ENCODE measurements around the gene CHPF2.

Gene CHPF2

GRCh38 chr7:151246851-151247580 is 14.7 kb downstream of the CHPF2 start:
- no peak for DNase-seq (ENCODE audit: low spot score)

DNA sequence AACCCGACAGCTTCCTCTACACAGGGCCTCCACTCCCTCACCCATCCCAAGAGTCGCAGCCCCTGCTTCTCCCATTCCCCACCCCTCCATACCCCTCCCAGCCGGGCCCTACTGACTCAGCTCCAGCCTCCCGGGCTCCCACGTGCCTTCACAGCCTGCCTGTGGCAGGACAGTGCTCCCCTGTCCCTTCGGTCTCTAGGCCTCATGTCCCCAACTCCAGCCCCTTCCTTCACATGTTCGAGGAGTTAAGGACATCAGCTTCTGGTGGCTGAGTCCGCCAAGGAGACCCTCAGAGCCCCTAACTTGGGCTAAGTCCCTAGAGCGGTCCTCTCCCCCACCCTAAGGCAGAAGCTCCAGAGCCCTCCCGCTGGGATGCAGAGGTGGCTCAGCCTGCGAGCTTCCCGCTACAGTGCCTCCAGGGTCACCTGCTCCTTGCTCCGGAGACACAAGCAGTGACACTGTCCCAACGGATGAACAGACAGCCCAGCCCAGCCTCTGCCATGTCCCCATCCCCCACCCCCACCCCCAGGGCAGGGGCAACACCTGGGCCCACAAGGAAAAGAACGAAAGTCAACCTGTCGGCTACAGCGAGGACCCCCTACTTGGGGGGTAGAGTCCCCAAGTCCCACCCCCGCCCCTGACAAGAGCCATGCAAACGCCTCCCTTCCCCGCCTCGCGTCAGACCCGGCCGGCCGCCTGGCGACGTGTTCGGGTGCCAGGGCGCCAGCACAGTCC is 15.5 kb downstream of the CHPF2 start:
- no peak for DNase-seq (ENCODE audit: low spot score)

- no peak for DNase-seq (ENCODE audit: low spot score)
These were observed 16.2 kb downstream of the CHPF2 start, which contains the start of gene SMARCD3 for GRCh38 chr7:151248346-151249033. SMARCD3 (minus strand) TSS chr7:151248694; CDS start chr7:151248562, 132 bp downstream.

- no peak for DNase-seq (ENCODE audit: low spot score)
These were observed 16.9 kb downstream of the CHPF2 start for GRCh38 chr7:151249034-151249731.

- DNase-seq (ENCODE audit: low spot score) = no peak
These were observed 17.4 kb downstream of the CHPF2 start for GRCh38 chr7:151249732-151250072.

DNA sequence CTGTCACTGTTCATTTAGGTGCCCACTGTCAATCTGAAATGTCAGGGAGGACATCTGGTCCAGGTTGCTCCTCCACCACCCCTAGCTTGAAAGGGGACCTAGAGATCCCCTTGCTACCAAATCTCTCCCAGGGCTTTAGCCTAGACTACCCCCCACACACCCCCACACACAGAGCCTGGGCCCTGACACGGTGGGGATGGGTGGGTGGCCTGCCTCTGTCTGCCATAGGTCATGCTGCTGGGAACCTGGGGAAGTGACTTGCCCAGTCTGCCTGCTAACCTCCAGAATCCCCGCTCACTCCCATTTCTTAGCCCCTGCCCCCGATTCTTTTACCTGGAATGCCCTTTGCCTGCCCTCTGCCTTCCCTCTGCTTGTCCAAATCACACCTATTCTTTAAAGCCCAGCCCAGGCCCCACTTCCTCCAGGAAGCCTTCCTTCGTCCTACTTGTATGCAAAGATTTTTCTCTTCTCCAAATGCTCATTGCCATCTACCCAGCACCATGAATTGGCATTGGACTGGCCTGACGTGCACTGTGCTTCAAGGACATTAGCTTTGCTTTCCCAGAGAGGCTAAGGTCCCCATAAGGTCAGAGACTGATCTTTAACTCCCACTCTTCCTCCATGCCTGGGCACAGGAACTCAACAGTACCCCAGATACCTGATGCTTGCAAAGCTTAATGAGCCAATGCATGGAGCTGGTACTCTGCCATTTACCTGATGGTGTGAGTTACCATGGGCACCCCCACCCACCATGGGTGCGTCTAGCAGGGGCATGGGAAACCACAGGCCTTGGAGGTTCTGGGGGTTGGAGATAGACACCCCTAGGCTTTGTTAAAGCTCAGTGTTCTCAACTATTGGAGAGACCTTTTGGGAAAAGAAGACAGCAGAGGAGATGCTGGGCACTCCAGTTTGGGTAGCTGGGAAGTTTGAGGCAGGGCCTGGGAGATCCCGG is 18.2 kb downstream of the CHPF2 start:
- no peak for DNase-seq (ENCODE audit: low spot score)

GRCh38 chr7:151251328-151251688 is 19.0 kb downstream of the CHPF2 start:
- no peak for DNase-seq (ENCODE audit: low spot score)

DNA sequence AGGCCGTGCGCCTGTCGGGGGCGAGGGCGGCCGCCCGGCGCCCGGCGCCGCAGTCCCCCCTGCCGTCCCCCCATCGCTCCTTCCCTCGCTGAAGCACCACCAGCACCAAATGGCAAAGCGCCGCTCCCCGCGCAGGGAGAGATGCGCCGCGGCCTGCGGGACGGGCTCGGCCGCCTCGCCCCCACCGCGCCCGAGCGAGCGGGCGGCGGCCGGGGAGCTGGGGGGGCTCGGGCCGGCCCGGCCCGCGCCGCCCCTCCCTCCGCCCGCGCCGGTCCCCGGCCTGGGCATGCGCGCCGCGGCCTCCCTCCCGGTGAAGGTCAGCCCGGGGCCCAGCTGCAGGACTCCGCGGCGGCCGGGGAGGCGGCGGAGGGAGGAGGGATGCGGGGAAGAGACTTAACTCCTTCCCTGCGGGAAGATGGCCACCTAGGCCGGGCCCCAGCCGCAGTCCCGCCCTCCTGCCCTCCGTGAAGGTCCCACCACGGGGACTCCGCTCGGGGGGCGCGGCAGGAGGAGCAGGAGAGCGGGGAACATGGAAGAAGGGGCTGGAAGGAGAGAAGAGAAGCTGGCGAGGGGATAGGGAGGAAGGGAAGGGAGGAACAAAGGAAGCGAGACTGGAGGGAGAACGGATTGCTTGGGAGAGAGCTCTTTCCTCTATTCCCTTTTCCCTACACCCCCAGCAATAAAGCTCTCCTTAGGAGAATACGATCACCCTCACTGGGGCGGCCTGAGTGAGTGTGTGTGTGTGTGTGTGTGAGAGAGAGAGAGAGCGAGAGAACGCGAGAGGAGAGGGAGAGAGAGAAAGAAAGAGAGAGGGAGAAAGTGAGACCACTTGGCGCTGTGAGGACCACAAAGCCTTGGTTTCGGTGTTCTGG is 19.6 kb downstream of the CHPF2 start:
- no peak for DNase-seq (ENCODE audit: low spot score)

GRCh38 chr7:151252561-151252835 is 20.2 kb downstream of the CHPF2 start:
- DNase-seq (ENCODE audit: low spot score) = no peak

- no peak for DNase-seq (ENCODE audit: low spot score)
These were observed 20.9 kb downstream of the CHPF2 start for GRCh38 chr7:151252961-151253711.

GRCh38 chr7:151254316-151254715 is 22.0 kb downstream of the CHPF2 start:
- no peak for DNase-seq (ENCODE audit: low spot score)

GRCh38 chr7:151254851-151255250 is 22.6 kb downstream of the CHPF2 start:
- no peak for DNase-seq (ENCODE audit: low spot score)

GRCh38 chr7:151255390-151255789 is 23.1 kb downstream of the CHPF2 start:
- no peak for DNase-seq (ENCODE audit: low spot score)

DNA sequence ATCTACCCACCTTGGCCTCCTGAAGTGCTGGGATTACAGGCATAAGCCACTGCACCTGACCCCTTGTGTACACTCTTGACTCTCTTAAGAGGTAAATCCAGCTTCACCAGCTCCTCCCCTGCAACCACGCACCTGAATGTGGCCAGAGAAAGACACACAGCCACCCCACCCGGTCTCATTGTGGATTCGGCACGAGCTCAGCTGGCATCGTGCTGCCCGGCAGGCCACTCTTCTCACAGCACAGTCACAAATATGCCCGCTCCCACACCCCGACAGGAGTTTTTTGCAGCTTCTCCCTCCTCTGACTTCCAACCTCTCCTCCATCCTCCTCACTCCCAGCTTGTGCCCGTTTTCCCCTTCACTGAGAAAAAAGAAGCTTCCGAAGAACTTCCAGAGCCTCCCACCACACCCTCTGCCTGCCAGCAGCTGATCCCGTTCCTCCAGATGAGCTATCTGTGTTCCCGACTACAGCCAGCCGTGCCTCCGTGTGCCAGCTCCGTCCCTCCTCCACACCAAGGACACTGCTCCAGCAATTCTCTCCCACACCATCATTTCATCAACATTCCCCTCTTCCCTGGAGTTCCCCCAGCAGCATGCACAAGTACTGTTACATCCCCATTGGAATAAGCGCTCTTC is 24.2 kb downstream of the CHPF2 start:
- DNase-seq (ENCODE audit: low spot score) = no peak

- no peak for DNase-seq (ENCODE audit: low spot score)
These were observed 25.7 kb downstream of the CHPF2 start for GRCh38 chr7:151257990-151258389.

DNA sequence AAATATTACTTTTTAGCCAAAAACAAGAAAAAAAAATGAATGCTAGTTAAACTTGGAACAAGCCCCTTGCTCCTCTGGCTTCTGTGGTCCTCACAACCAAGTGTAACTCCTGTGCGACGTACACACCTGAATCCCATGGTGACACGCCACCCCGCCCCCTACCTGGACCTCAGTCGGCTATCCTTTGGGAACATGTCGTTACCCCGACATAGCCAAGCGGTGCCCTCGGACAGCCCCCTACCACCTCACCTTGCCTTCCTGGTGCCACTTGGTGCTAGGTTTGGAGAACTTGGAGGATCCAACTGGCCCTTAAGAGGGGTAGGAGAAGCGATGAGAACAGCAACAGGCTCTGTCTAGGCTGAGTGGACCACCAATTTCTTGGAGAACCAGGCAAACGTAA is 28.2 kb downstream of the CHPF2 start:
- DNase-seq (ENCODE audit: low spot score) = no peak

- no peak for DNase-seq (ENCODE audit: low spot score)
These were observed 28.6 kb downstream of the CHPF2 start for GRCh38 chr7:151260883-151261282.

- no peak for DNase-seq (ENCODE audit: low spot score)
These were observed 29.2 kb downstream of the CHPF2 start for GRCh38 chr7:151261529-151261928.

DNA sequence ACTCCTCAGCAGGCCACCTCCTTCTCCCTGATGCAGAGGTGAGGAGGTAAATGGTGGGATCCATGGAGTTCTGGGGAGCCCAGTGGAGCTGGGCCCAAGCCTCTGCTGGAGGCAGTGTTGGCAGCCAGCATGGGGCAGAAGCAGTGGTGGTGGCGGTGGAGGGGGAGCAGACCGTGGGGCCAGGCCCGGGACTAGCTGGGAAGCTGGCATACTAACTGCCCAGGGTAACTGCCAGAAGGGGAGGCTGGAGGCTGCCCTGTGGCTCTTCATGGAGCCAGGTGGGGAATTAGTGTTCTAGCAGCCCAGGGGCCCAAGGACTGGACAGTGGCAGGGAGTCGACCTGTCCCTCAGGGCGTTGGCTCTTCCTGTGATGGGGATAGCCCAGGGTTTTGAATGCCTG is 32.3 kb downstream of the CHPF2 start:
- no peak for DNase-seq (ENCODE audit: low spot score)
